PFSK-1 (cell line): ENCODE results near the gene SCYL3.

Experiments used
- FOXP2 ChIP-seq: optimal IDR thresholded peaks from 2 replicates; pipeline ENCODE3; 2011; ENCODE audit warnings: borderline replicate concordance, control low read depth, inconsistent platforms; ENCODE audit not compliant: insufficient read depth; ENCODE audit errors: extremely low read length, extremely low read depth
- POLR2AphosphoS5 ChIP-seq: IDR thresholded peaks from 2 replicates; pipeline ENCODE4 v1.6.1; 2012; ENCODE audit warnings: low read depth, mild to moderate bottlenecking, control low read depth, low read length, moderate library complexity
- SIN3A ChIP-seq: IDR thresholded peaks from 2 replicates; pipeline ENCODE4 v1.6.1; 2012; ENCODE audit warnings: mild to moderate bottlenecking, low read length, moderate library complexity, borderline replicate concordance; ENCODE audit not compliant: insufficient read depth
- TAF1 ChIP-seq: IDR thresholded peaks from 2 replicates; pipeline ENCODE4 v1.6.1; 2012; ENCODE audit warnings: low read length, control low read depth, borderline replicate concordance; ENCODE audit not compliant: insufficient read depth
- TF ChIP-seq, protein P1 (sequence below), 2 experiments: IDR thresholded peaks; 2 replicates each; pipeline versions ENCODE4 v1.6.1 to v1.8.0; 2011 to 2012; ENCODE audit warnings: low read depth in 2 of 2, low read length in 2 of 2, control low read depth in 1 of 2, inconsistent platforms in 1 of 2, mild to moderate bottlenecking in 1 of 2, moderate library complexity in 1 of 2; ENCODE audit not compliant: insufficient read depth in 1 of 2

The SCYL3 gene

GRCh38 chr1:169929210-169929526 lies 35.5 kb upstream of the SCYL3 start:
- no peak for TF ChIP-seq FOXP2
- TF ChIP-seq, protein P1, sequence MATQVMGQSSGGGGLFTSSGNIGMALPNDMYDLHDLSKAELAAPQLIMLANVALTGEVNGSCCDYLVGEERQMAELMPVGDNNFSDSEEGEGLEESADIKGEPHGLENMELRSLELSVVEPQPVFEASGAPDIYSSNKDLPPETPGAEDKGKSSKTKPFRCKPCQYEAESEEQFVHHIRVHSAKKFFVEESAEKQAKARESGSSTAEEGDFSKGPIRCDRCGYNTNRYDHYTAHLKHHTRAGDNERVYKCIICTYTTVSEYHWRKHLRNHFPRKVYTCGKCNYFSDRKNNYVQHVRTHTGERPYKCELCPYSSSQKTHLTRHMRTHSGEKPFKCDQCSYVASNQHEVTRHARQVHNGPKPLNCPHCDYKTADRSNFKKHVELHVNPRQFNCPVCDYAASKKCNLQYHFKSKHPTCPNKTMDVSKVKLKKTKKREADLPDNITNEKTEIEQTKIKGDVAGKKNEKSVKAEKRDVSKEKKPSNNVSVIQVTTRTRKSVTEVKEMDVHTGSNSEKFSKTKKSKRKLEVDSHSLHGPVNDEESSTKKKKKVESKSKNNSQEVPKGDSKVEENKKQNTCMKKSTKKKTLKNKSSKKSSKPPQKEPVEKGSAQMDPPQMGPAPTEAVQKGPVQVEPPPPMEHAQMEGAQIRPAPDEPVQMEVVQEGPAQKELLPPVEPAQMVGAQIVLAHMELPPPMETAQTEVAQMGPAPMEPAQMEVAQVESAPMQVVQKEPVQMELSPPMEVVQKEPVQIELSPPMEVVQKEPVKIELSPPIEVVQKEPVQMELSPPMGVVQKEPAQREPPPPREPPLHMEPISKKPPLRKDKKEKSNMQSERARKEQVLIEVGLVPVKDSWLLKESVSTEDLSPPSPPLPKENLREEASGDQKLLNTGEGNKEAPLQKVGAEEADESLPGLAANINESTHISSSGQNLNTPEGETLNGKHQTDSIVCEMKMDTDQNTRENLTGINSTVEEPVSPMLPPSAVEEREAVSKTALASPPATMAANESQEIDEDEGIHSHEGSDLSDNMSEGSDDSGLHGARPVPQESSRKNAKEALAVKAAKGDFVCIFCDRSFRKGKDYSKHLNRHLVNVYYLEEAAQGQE (IDR thresholded peaks at IDR 0.05; ENCODE audit: insufficient read depth in 1 of 2, low read depth in 2 of 2, low read length in 2 of 2), result no peak
- TF ChIP-seq TAF1, result no peak
- no peak for TF ChIP-seq SIN3A
- TF ChIP-seq POLR2AphosphoS5, result no peak

- TF ChIP-seq, protein P1 (IDR thresholded peaks at IDR 0.05; ENCODE audit: insufficient read depth in 1 of 2, low read depth in 2 of 2, low read length in 2 of 2), result no peak
- TF ChIP-seq POLR2AphosphoS5 (no peak), FOXP2 (no peak), TAF1 (no peak), SIN3A (no peak)
Measured at GRCh38 chr1:169928438-169929209, 34.9 kb upstream of the SCYL3 start.

- no peak for TF ChIP-seq POLR2AphosphoS5
- TF ChIP-seq FOXP2, result no peak
- TF ChIP-seq TAF1, result no peak
- no peak for TF ChIP-seq SIN3A
- TF ChIP-seq, protein P1 (IDR thresholded peaks at IDR 0.05; ENCODE audit: insufficient read depth in 1 of 2, low read depth in 2 of 2, low read length in 2 of 2), result no peak
Measured at GRCh38 chr1:169925505-169926482, 32.1 kb upstream of the SCYL3 start.

- no peak for TF ChIP-seq SIN3A
- no peak for TF ChIP-seq FOXP2
- no peak for TF ChIP-seq POLR2AphosphoS5
- no peak for TF ChIP-seq TAF1
- TF ChIP-seq, protein P1 (IDR thresholded peaks at IDR 0.05; ENCODE audit: insufficient read depth in 1 of 2, low read depth in 2 of 2, low read length in 2 of 2), result no peak
Measured at GRCh38 chr1:169924829-169925228, 31.1 kb upstream of the SCYL3 start.
